Parathyroid adenoma (tissue), 2 donors: ENCODE results near the gene HRH2.

Experiments used
- H2AFZ ChIP-seq: fragments of 300-600 bp; sonication (generic); one replicate; pipeline ENCODE4 v1.7.0; 2017; ENCODE audit warnings: antibody characterized with exemption, mild to moderate bottlenecking
- H3K27ac ChIP-seq: fragments of 300-600 bp; sonication (generic); one replicate; pipeline ENCODE4 v1.7.0; 2017
- H3K27me3 ChIP-seq: fragments of 300-600 bp; sonication (generic); one replicate; pipeline ENCODE4 v1.7.0; 2017; ENCODE audit warnings: low read length; ENCODE audit not compliant: control insufficient read depth, insufficient read depth
- H3K36me3 ChIP-seq: fragments of 300-600 bp; sonication (generic); one replicate; pipeline ENCODE4 v1.7.0; 2017; ENCODE audit warnings: low read length; ENCODE audit not compliant: control insufficient read depth, insufficient read depth
- H3K4me1 ChIP-seq: fragments of 300-600 bp; sonication (generic); one replicate; pipeline ENCODE4 v1.7.0; 2017; ENCODE audit warnings: control low read depth
- H3K4me2 ChIP-seq: fragments of 300-600 bp; sonication (generic); one replicate; pipeline ENCODE4 v1.7.0; 2017; ENCODE audit warnings: low read length
- H3K4me3 ChIP-seq: fragments of 300-600 bp; sonication (generic); one replicate; pipeline ENCODE4 v1.7.0; 2017; ENCODE audit warnings: low read depth, low read length
- H3K79me2 ChIP-seq: fragments of 300-600 bp; sonication (generic); one replicate; pipeline ENCODE4 v1.7.0; 2017; ENCODE audit warnings: control low read depth
- H3K9ac ChIP-seq: fragments of 300-600 bp; sonication (generic); one replicate; pipeline ENCODE4 v1.7.0; 2017; ENCODE audit warnings: mild to moderate bottlenecking
- H3K9me3 ChIP-seq: fragments of 300-600 bp; sonication (generic); one replicate; pipeline ENCODE4 v1.7.0; 2017; ENCODE audit warnings: low read length; ENCODE audit not compliant: control insufficient read depth
- CTCF ChIP-seq: fragments of 300-600 bp; sonication (generic); IDR thresholded peaks from one replicate; pipeline ENCODE4 v1.7.0; 2017; ENCODE audit warnings: antibody characterized with exemption, mild to moderate bottlenecking
- donor health status: primary hyperparathyroidism.

Gene HRH2

DNA sequence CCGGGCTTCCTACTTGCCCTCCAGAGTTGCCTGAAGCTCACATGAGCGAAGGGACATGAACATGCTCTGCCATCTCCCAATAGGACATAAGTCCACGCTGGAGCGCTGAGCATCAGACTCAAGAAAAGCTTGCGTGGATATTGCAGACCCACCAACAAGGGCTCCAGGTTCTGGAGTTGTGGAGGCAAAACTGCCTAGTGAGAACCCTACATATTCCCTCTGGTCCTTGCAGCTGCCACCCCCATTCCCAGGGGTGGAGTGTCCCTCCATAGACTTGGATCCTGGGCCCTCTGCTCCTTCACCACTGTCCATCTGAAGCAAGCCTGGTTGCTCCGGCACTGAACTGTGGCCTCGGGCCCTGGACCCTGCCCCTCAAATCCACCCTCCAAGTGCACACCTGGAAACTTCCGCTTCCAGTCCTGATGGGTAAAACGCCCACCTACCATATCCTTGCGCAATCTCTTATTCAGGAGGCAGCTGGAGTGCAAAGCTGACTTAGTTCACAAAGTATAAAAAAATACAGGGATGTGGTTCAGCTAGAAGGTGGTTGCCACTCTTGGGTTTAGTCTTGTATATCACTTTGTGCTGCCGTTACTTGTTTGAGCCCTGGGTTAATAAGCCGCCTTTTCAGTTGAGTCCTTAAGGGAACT is 28.0 kb downstream of the HRH2 start:
- Histone ChIP-seq H3K9ac (no peak overlapping the region), H3K4me1 (peaks cover 16% of the 10 kb centered on the region), H3K4me3 (no peak overlapping the region), H3K36me3 (no peaks in the 10 kb centered on the region), H3K79me2 (no peaks in the 10 kb centered on the region), H3K27me3 (no peaks in the 10 kb centered on the region), H3K9me3 (no peaks in the 10 kb centered on the region), H2AFZ (no peak overlapping the region), H3K27ac (no peak overlapping the region), H3K4me2 (no peak overlapping the region)
- no peak for TF ChIP-seq CTCF

GRCh38 chr5:175686396-175686795 is 28.5 kb downstream of the HRH2 start:
- Histone ChIP-seq H3K27ac (no peak overlapping the region), H3K9me3 (no peaks in the 10 kb centered on the region), H3K9ac (no peak overlapping the region), H3K4me2 (no peak overlapping the region), H3K4me3 (no peak overlapping the region), H3K4me1 (peaks cover 10% of the 10 kb centered on the region), H2AFZ (no peak overlapping the region), H3K27me3 (no peaks in the 10 kb centered on the region), H3K79me2 (no peaks in the 10 kb centered on the region), H3K36me3 (no peaks in the 10 kb centered on the region)
- TF ChIP-seq CTCF: no peak

DNA sequence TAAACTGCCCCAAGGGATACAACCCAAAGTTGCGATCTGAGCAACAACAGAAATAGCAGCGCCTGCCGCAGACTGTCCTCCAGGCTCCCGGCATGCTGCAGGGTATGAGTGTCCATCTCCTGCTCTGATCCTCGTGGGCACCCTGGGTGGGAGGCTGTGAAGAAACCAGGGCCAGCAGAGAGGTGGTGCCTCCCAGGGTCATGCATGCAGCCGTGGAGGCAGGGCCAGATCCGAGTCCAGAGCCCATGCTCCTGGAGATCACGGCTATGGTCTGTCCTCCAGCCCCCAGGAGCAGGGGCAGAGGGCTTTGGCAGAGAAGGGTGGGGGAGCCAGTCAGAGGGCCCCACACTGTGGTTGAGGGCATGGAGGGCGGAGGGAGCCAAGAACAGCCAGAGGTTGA is 29.0 kb downstream of the HRH2 start:
- Histone ChIP-seq H3K4me2 (peak overlapping the region; percentile 31), H3K9ac (no peak overlapping the region), H3K9me3 (no peaks in the 10 kb centered on the region), H2AFZ (no peak overlapping the region), H3K4me1 (peaks cover 8% of the 10 kb centered on the region), H3K4me3 (no peak overlapping the region), H3K79me2 (no peaks in the 10 kb centered on the region), H3K27ac (no peak overlapping the region), H3K27me3 (no peaks in the 10 kb centered on the region), H3K36me3 (no peaks in the 10 kb centered on the region)
- no peak for TF ChIP-seq CTCF

DNA sequence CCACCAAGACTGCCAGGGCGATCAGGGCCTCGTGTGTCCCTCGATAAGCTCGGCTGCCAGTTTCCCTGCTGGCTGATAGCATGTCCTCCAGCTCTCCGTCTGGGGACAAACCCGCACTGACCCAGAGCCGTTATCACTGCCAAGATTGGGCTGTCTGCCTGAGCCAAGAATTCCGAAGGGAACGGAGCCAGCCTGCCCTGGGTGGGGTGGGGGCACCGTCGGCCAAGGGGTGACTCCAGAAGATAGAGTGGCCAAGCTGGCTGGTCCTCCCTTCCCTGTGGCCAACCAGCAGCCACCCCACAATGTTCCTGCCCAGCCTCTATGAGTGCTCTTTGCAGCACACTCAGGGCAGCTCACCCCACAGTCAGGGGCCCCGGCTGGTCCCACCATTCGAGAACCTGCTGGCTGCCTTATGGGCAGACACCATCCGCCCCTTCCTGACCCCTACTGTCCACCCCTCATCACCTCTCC is 29.4 kb downstream of the HRH2 start:
- H3K4me2 ChIP-seq: no peak overlapping the region
- H3K36me3 ChIP-seq: no peaks in the 10 kb centered on the region
- H3K4me1 ChIP-seq: peaks cover 4% of the 10 kb centered on the region
- no peaks in the 10 kb centered on the region for H3K27me3 ChIP-seq
- no peak overlapping the region for H3K9ac ChIP-seq
- no peak overlapping the region for H3K27ac ChIP-seq
- no peak overlapping the region for H2AFZ ChIP-seq
- no peak overlapping the region for H3K4me3 ChIP-seq
- H3K9me3 ChIP-seq: no peaks in the 10 kb centered on the region
- no peak for TF ChIP-seq CTCF
- H3K79me2 ChIP-seq: no peaks in the 10 kb centered on the region
